B cell (primary cell): Measurements from ENCODE around the gene GRIP1. TPM values are rescaled to one million over a fixed set of nuclear protein-coding genes. Genes with fewer than 3 reads are reported as not detected.

ENCODE experiments used
- ATAC-seq: fragments of 200-7000 bp; cut with Tn5 transposase; one replicate; pipeline ENCODE4 v1.10.0; 2021; ENCODE audit warnings: low read depth, mild to moderate bottlenecking, moderate number of reproducible peaks, moderate library complexity
- CTCF ChIA-PET: fragments of 350-600 bp; sonication (Branson Sonifier 250); formaldehyde crosslinking; loops from one replicate; lab custom pipeline; 2021; ENCODE audit warnings: antibody characterized with exemption, inconsistent platforms; lab: Charles Lee
- POLR2A ChIA-PET: fragments of 350-600 bp; sonication (Branson Sonifier 250); formaldehyde crosslinking; loops from one replicate; lab custom pipeline; 2021; ENCODE audit warnings: antibody characterized with exemption; lab: Charles Lee
- DNase-seq: peaks from one replicate; pipeline ENCODE4 v3.0.0; 2013
- H2AFZ ChIP-seq: 2 replicates; pipeline ENCODE4 v1.6.1; 2012; ENCODE audit warnings: mild to moderate bottlenecking, low read depth, low read length; ENCODE audit not compliant: insufficient read depth, poor library complexity, severe bottlenecking
- H3K27ac ChIP-seq, 2 donors: 1 replicate in 1 of 2; 2 replicates in 1 of 2; pipeline ENCODE4 v1.5.1; 2012 to 2013; ENCODE audit warnings: low read length in 2 of 2, mild to moderate bottlenecking in 2 of 2, moderate library complexity in 1 of 2
- H3K27me3 ChIP-seq, 4 experiments: fragments of 200-600 bp in 1 of 4; sonication (generic) in 1 of 4; replicated peaks in 1 of 4; 1 replicate in 2 of 4; 2 replicates in 2 of 4; pipeline versions ENCODE4 v1.6.1 to v1.7.0; 2013 to 2016; ENCODE audit warnings: low read length in 3 of 4, mild to moderate bottlenecking in 2 of 4, mixed read lengths in 1 of 4, moderate library complexity in 1 of 4; ENCODE audit not compliant: insufficient read depth in 4 of 4, control insufficient read depth in 3 of 4; ENCODE audit errors: control extremely low read depth in 1 of 4
- H3K36me3 ChIP-seq, 2 experiments: replicated peaks in 1 of 2; 1 replicate in 1 of 2; 2 replicates in 1 of 2; pipeline versions ENCODE4 v1.6.1 to v1.7.1; 2013; ENCODE audit warnings: low read length in 1 of 2; ENCODE audit not compliant: insufficient read depth in 2 of 2, control insufficient read depth in 1 of 2; ENCODE audit errors: control extremely low read depth in 1 of 2, extremely low read depth in 1 of 2
- H3K4me1 ChIP-seq, 2 donors: fragments of 200-600 bp in 1 of 2; sonication (generic) in 1 of 2; 1 replicate in 1 of 2; 2 replicates in 1 of 2; pipeline versions ENCODE4 v1.5.1 to v1.6.1; 2013 to 2017; ENCODE audit warnings: low read length in 2 of 2; ENCODE audit not compliant: control insufficient read depth in 2 of 2, insufficient read depth in 2 of 2
- H3K4me2 ChIP-seq: replicated peaks from 2 replicates; pipeline ENCODE3; 2012; ENCODE audit warnings: mild to moderate bottlenecking, low read depth, low read length; ENCODE audit not compliant: poor library complexity, severe bottlenecking
- H3K4me3 ChIP-seq, 5 experiments: fragments of 200-600 bp in 1 of 5; sonication (generic) in 1 of 5; 1 replicate in 3 of 5; 2 replicates in 2 of 5; pipeline versions ENCODE4 v1.5.1 to v1.7.0; 2011 to 2016; ENCODE audit warnings: low read length in 4 of 5, mild to moderate bottlenecking in 4 of 5, low read depth in 2 of 5, control low read depth in 1 of 5, moderate library complexity in 1 of 5; ENCODE audit not compliant: insufficient read depth in 1 of 5; ENCODE audit errors: control extremely low read depth in 1 of 5, extremely low read depth in 1 of 5
- H3K79me2 ChIP-seq: fragments of 200-600 bp; sonication (generic); one replicate; pipeline ENCODE4 v1.6.0; 2016; ENCODE audit warnings: low read length; ENCODE audit not compliant: control insufficient read depth, insufficient read depth
- H3K9ac ChIP-seq: fragments of 200-600 bp; sonication (generic); 2 replicates; pipeline ENCODE4 v1.6.1; 2017; ENCODE audit warnings: mild to moderate bottlenecking, low read length, moderate library complexity
- H3K9me3 ChIP-seq, 3 donors: one replicate each; pipeline versions ENCODE4 v1.6.1 to v1.7.1; 2013; ENCODE audit warnings: low read length in 2 of 3; ENCODE audit not compliant: control insufficient read depth in 2 of 3, insufficient read depth in 1 of 3; ENCODE audit errors: control extremely low read depth in 1 of 3
- H4K20me1 ChIP-seq: 2 replicates; pipeline ENCODE4 v1.6.0; 2012; ENCODE audit warnings: mild to moderate bottlenecking, low read length; ENCODE audit not compliant: insufficient read depth, control insufficient read depth, poor library complexity, severe bottlenecking
- H3K27ac Mint-ChIP-seq: one replicate; pipeline ENCODE4 v1.8.0; 2021; ENCODE audit warnings: mixed read lengths
- H3K27me3 Mint-ChIP-seq: one replicate; pipeline ENCODE4 v1.8.0; 2021; ENCODE audit warnings: mixed read lengths
- H3K4me1 Mint-ChIP-seq: one replicate; pipeline ENCODE4 v1.8.0; 2021; ENCODE audit warnings: mixed read lengths
- H3K4me3 Mint-ChIP-seq: one replicate; pipeline ENCODE4 v1.8.0; 2021; ENCODE audit warnings: mixed read lengths
- H3K9me3 Mint-ChIP-seq: one replicate; pipeline ENCODE4 v1.8.0; 2022; ENCODE audit warnings: mixed read lengths; ENCODE audit not compliant: insufficient read depth
- CTCF ChIP-seq: fragments of 200-600 bp; IDR thresholded peaks from one replicate; pipeline ENCODE4 v1.8.0; 2022; ENCODE audit warnings: antibody characterized with exemption, mild to moderate bottlenecking
- EZH2 ChIP-seq: IDR thresholded peaks from 2 replicates; pipeline ENCODE4 v1.6.1; 2012; ENCODE audit warnings: borderline replicate concordance, low read depth, mild to moderate bottlenecking, moderate library complexity, low read length; ENCODE audit not compliant: insufficient read depth, poor library complexity, severe bottlenecking
- WGBS: methylation state at CpG from one replicate; pipeline ENCODE4 v1.1.5; 2013; ENCODE audit warnings: missing lambda C conversion rate; ENCODE audit not compliant: insufficient coverage; 5-methylcytosine and 5-hydroxymethylcytosine counted together
- intact Hi-C: fragments of 100-400 bp; cut with micrococcal nuclease; formaldehyde crosslinking; loops from one replicate; pipeline ENCODE4 v1.10.0; 2022
- polyA plus RNA-seq: library from polyadenylated mRNA; depleted of rRNA; stranded (reverse); fragments of >200 nt; gene quantifications from 2 replicates; pipeline ENCODE4 v1.2.3, GENCODE V29; 2012
- total RNA-seq, 2 donors: library from RNA; stranded (reverse); fragments of 120-200 nt in 1 of 2; gene quantifications; 1 replicate in 1 of 2; 2 replicates in 1 of 2; pipeline versions ENCODE4 v1.2.3 to v1.2.4, GENCODE V29; 2013 to 2022

The GRIP1 gene
- total and polyA plus RNA-seq, 2 donors (not counting 1 experiment from before 2014, with no cell fraction given) = 0.22 TPM; not detected in 1

GRCh38 chr12:66428870-66429269 is 250.0 kb downstream of the GRIP1 start:
- no peak overlapping the region for H3K27ac Mint-ChIP-seq
- intact Hi-C loops = no loop called here
- no peak overlapping the region for H3K4me3 ChIP-seq
- no peaks in the 10 kb centered on the region for H3K4me1 ChIP-seq
- no peak overlapping the region for H3K27ac ChIP-seq
- TF ChIP-seq EZH2 (no peak), CTCF (no peak)
- H3K4me2 ChIP-seq = no peak overlapping the region
- ChIA-PET CTCF (no interaction called here), POLR2A (no interaction called here)
- ATAC-seq (no peak), DNase-seq (no peak)
- no peak overlapping the region for H2AFZ ChIP-seq
- peaks cover 6% of the 10 kb centered on the region for H3K9me3 Mint-ChIP-seq
- no peaks in the 10 kb centered on the region for H3K36me3 ChIP-seq
- H3K79me2 ChIP-seq = no peaks in the 10 kb centered on the region
- peaks cover 3% of the 10 kb centered on the region for H3K27me3 Mint-ChIP-seq
- H3K9ac ChIP-seq = no peak overlapping the region
- peaks cover 0 to 2% (median 0%) of the 10 kb centered on the region in 3 donors for H3K9me3 ChIP-seq
- H3K4me3 Mint-ChIP-seq = no peak overlapping the region
- no peaks in the 10 kb centered on the region for H3K4me1 Mint-ChIP-seq
- no peaks in the 10 kb centered on the region for H3K27me3 ChIP-seq
- no peaks in the 10 kb centered on the region for H4K20me1 ChIP-seq
- WGBS = 80% methylated on average over 1 of the region's 5 CpGs

GRCh38 chr12:66428261-66428660 is 250.6 kb downstream of the GRIP1 start:
- no peak overlapping the region for H3K27ac Mint-ChIP-seq
- H3K4me3 ChIP-seq = no peak overlapping the region
- no peak overlapping the region for H2AFZ ChIP-seq
- ChIA-PET POLR2A (no interaction called here), CTCF (no interaction called here)
- H3K27me3 Mint-ChIP-seq = peaks cover 3% of the 10 kb centered on the region
- H3K4me2 ChIP-seq = no peak overlapping the region
- ATAC-seq (no peak), DNase-seq (no peak)
- H3K9me3 ChIP-seq = peaks cover 0 to 2% (median 0%) of the 10 kb centered on the region in 3 donors
- H3K27me3 ChIP-seq = no peaks in the 10 kb centered on the region
- intact Hi-C loops = no loop called here
- no peaks in the 10 kb centered on the region for H3K79me2 ChIP-seq
- no peaks in the 10 kb centered on the region for H3K4me1 ChIP-seq
- no peak for TF ChIP-seq CTCF
- no peak for TF ChIP-seq EZH2
- no peak overlapping the region for H3K27ac ChIP-seq
- H3K9ac ChIP-seq = no peak overlapping the region
- no peak overlapping the region for H3K4me3 Mint-ChIP-seq
- H4K20me1 ChIP-seq = no peaks in the 10 kb centered on the region
- H3K36me3 ChIP-seq = no peaks in the 10 kb centered on the region
- peaks cover 6% of the 10 kb centered on the region for H3K9me3 Mint-ChIP-seq
- H3K4me1 Mint-ChIP-seq = no peaks in the 10 kb centered on the region
